ENCODE results near the gene ABTB1.
"Not testable (repeated sequence)": the region's sequence is repeated elsewhere in the genome, so short reads cannot be mapped to it uniquely, and the experiment has no call there.

ABTB1 gene

DNA sequence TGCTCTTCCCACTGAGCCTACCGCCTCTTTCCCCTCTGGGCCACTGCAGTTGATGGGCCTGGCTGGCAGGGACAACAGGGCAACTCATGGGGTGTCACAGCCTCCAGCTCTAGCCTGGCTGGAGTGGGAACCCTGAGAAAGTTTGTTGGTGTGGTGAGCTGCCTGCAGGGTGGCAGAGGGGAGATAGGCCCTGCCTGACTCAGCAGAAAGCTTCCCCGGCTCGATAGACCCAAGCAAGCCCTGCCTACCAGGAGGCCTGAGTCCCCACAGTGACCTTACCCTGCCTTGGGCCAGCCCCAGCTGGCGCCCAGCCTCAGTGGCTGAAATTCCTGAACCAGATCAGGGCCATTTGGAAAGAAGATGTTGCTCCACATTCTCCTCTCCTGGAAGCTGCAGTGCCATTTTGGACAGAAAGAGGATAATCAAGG lies 29.4 kb downstream of the ABTB1 start:
- DNase-seq (ENCODE audit: low spot score) = no peak

GRCh38 chr3:127704840-127705239 lies 32.1 kb downstream of the ABTB1 start:
- not testable (repeated sequence) for DNase-seq (ENCODE audit: low spot score)

- DNase-seq (ENCODE audit: low spot score) = no peak
Measured at GRCh38 chr3:127706312-127706711, 33.6 kb downstream of the ABTB1 start.

DNA sequence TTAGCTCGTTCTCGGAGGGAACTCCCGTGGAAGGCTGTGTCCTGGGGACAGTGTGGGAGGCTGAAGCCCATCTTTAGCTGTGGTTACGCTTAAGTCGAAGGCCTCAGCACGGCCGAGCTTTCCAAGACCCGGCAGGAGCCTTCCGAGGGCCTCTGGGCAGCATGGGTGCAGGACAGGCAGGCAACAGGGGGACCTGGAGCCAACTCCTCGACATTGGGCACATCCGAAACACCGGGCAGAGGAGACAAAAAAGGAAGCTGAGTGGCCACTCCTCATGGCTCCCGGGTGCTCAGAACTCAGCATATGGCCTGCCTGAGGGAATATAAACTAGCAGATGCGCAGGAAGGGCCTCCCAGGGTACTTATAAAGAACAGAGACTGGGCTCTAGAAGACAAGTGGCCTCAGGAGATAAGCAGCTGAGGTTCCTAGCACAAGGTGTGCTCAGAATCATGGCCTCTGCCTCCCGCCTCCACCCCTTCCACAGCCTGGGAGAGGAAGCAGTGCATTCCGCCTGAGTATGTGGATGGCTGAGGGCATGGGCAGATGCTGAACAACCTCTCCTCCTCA lies 34.1 kb downstream of the ABTB1 start:
- no peak for DNase-seq (ENCODE audit: low spot score)

DNA sequence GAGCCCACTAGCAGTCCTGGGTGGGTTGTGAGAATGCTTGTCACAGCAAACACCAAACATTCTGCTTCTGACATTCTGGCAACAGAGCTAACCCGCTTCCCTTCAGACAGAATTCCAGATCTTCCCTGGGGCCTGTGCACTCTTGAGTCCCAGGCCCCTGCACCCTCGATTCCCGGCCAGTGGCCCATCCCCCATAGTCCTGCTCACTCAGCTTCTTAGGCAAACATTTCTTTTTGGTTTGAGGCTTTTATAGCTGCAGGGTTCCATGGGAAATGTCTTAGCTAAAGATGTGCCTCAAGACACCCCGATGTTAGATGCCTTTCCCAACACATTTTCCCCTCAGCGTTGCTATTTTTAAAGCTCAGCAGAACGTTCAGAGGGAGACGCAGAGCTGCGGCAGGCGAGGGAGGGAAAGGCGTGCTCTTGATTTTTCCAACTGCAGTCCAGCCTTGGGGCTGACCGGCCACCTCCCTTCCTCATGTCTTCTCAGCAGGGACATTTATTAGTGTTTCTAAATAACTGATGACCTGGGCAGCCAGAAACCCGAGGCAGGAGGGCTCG lies 35.2 kb downstream of the ABTB1 start:
- DNase-seq (ENCODE audit: low spot score) = no peak

DNA sequence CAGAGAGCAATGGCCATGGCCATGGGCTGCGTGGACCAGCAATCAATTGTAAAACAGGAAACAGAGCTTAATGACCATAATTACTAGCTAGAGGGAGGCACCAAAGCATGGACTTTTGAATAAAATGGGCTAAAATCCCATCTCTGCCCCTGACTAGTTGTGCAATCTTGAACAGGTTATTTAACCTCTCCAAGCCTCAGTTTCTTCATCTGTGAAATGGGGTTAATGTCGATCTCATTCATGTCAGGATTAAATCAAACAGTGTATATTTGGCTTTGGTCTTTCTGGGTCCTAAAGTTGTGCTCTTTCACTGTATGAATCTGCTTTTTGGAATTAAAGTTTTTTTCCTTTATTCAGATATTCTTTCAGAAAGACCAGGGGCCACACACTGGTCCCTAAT lies 36.1 kb downstream of the ABTB1 start:
- DNase-seq (ENCODE audit: low spot score) = no peak

GRCh38 chr3:127709320-127710060 lies 36.7 kb downstream of the ABTB1 start:
- DNase-seq (ENCODE audit: low spot score) = no peak

- DNase-seq (ENCODE audit: low spot score) = no peak
Measured at GRCh38 chr3:127710155-127710941, 37.6 kb downstream of the ABTB1 start.

GRCh38 chr3:127711021-127711695 lies 38.4 kb downstream of the ABTB1 start:
- no peak for DNase-seq (ENCODE audit: low spot score)

DNA sequence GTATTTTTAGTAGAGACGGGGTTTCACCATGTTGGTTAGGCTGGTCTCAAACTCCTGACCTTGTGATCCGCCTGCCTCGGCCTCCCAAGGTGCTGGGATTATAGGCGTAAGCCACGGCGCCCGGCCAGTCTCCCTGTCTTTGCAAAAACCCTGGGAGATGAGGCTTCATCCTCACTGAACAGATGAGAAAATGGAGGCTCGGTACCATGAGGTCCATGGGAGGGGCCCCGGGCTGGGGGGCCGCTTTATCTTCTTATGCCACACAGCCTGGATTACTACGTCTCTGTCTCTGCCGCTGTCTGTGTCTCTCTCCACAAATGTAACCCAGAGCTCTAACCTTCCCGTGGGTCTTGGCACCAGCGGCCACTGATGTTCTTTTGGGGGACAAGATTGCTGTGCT lies 39.1 kb downstream of the ABTB1 start:
- DNase-seq (ENCODE audit: low spot score) = no peak

GRCh38 chr3:127712461-127712860 lies 39.7 kb downstream of the ABTB1 start:
- DNase-seq (ENCODE audit: low spot score) = no peak

DNA sequence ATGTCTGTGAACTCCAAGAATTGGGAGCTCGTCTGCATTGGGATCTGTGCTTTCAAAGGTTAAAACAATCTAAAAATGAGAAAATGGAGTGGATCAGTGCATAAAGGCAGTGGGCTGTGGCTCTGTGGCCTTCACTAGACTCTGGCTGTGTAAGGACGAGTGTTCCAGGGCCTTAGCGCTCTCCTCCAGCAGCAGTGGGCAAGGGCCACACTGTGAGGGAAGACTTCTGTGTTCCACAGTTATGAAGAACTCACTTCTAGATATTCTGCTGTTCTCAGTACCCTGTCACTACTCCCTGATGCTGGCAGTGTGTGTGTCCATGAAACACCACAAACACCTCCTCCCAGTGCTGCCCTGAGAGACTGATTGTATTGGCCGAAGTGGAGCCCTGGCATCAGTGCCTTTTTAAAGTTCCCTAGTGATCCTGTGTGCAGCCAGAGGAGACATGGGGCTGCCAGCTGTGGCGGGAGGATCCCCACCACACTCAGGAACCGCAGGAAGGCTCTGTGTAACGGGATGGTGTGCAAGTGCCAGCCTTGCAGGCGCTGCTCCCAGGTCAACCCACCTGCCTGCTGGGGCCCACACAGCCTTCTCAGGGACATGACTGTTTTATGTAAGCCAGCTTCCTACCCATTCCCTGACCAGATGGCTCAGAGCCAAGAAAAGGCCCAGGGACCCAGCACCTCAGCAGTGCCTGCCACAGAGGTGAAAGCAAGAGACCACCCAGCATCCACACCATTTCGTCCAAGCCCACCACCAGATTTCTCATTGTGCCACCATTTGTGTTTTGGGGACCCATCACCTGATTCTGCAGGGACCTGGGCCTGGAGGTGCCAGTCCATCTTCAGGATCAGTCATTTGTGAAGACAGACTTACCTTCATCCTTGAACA lies 40.4 kb downstream of the ABTB1 start:
- no peak for DNase-seq (ENCODE audit: low spot score)

DNA sequence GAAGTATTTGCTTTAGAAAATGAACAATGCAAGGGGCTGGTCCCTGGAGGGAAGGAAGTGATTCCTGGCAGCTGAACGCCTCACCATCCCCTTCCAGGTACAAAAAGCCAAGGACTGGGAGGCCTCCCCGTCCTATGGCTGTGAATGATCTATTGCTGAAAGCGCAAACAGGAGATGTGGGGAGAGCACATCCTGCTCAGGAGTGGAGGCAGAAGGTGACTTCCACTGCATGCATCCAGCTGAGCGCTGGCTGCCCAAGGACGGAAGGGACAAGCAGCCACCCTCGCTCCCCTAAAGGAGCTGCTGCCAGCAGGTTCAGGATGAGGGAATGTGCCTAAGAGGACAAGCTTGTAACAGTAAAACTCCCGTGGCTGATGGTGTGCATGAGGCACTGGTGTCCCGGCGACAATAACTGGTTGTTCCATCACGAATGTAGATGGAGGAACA lies 41.4 kb downstream of the ABTB1 start:
- no peak for DNase-seq (ENCODE audit: low spot score)

GRCh38 chr3:127714866-127715265 lies 42.1 kb downstream of the ABTB1 start:
- DNase-seq (ENCODE audit: low spot score) = no peak

GRCh38 chr3:127715532-127715931 lies 42.8 kb downstream of the ABTB1 start:
- DNase-seq (ENCODE audit: low spot score) = no peak

- DNase-seq (ENCODE audit: low spot score) = no peak
Measured at GRCh38 chr3:127716384-127716783, 43.6 kb downstream of the ABTB1 start.

DNA sequence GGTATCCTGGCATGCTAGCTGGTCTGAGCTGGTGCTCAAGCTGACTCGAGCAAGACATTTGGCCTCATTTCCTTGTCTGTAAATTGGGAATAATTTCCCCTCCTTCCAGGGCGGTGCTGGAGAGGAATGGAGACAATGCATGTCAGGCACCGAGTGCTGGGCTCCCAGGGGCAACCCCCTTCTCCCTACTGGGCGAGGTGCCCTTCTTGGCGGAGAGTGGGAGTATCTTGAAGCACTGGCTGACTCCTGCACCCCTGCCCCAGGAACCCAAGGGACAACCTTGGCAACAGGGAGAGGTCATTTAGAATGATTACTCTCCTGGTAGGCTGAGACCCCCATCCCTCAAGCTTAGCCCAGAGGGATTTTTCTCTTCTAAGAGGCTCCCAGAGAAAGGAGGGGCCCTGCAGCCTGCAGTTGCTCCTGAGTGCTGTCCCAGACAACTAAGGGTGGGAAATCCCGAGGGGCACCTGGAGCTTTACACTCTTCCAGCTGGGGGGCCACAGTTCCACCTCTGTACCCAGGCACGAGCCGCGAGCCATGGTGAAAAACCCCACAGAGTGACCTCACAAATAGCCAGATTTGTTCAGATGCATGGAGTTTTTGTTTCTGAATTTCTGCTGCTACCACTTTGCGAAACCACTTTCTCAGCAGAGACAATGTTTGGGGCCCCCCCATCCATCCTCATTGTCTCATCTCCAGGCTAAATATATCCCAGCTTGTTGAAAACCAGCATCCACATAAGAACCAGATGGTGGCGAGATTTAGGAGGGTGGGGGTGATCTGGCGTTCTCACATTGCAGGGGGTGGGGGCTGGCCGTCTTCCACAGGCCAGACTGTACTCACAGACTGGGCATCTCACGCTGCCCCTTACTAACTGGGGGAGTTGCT lies 44.8 kb downstream of the ABTB1 start:
- no peak for DNase-seq (ENCODE audit: low spot score)

- no peak for DNase-seq (ENCODE audit: low spot score)
Measured at GRCh38 chr3:127718245-127718915, 45.6 kb downstream of the ABTB1 start.

DNA sequence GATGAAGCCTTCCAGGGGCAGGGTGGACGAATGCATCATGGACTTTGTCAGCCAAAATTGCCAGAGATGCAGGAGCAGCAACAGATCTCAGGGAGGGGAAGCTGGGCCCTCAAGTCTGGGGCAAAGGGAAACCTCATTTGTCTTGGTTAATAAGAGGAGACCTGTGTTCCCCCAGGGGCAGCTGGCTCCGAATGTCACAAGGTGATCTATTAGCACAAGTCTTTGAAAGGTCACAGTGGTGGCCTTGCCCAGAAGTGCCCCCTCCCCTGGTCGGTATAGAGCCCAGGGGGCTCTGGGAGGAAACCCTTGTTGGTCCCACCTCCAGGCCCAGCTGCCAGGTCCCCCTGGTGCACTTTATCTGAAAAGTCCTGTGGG lies 46.2 kb downstream of the ABTB1 start:
- DNase-seq (ENCODE audit: low spot score) = no peak

Measured in SK-N-DZ (cell line).